HG03432 (cell line): Measurements from ENCODE around the gene INHBB.
A peak's percentile ranks its signal among the peaks of the same experiment; 100 is the strongest.

Experiments used
- ATAC-seq: cut with Tn5 transposase; IDR thresholded peaks from one replicate; pipeline ENCODE4 v1.9.1; 2021; ENCODE audit warnings: mild to moderate bottlenecking, moderate library complexity; ENCODE audit not compliant: unreplicated experiment

INHBB gene

GRCh38 chr2:120336749-120337148, 9.2 kb upstream of the INHBB start:
- no peak for ATAC-seq

GRCh38 chr2:120338015-120338414, 7.9 kb upstream of the INHBB start:
- ATAC-seq, result no peak

GRCh38 chr2:120341977-120342376, 4.0 kb upstream of the INHBB start:
- no peak for ATAC-seq

GRCh38 chr2:120342446-120342845, 3.5 kb upstream of the INHBB start:
- ATAC-seq, result no peak

- peak; percentile 3 for ATAC-seq
Observed at GRCh38 chr2:120343100-120343432, 2.9 kb upstream of the INHBB start.

- peak; percentile 54 for ATAC-seq
Observed at GRCh38 chr2:120343433-120344105, 2.4 kb upstream of the INHBB start.

GRCh38 chr2:120344214-120344975, 1.5 kb upstream of the INHBB start:
- no peak for ATAC-seq

- no peak for ATAC-seq
Observed at GRCh38 chr2:120344976-120345581, 857 bp upstream of the INHBB start.

GRCh38 chr2:120345608-120346007, 328 bp upstream of the INHBB start:
- no peak for ATAC-seq

GRCh38 chr2:120346667-120347358, 877 bp downstream of the INHBB start:
- ATAC-seq, result no peak

- ATAC-seq, result no peak
Observed at GRCh38 chr2:120347396-120348060, 1.6 kb downstream of the INHBB start.

GRCh38 chr2:120348134-120348736, 2.3 kb downstream of the INHBB start:
- no peak for ATAC-seq

GRCh38 chr2:120348737-120349439, 3.0 kb downstream of the INHBB start:
- no peak for ATAC-seq

- no peak for ATAC-seq
Observed at GRCh38 chr2:120349440-120349921, 3.5 kb downstream of the INHBB start.

- no peak for ATAC-seq
Observed at GRCh38 chr2:120350080-120350479, 4.1 kb downstream of the INHBB start.

- no peak for ATAC-seq
Observed at GRCh38 chr2:120350801-120351320, 4.9 kb downstream of the INHBB start.

- no peak for ATAC-seq
Observed at GRCh38 chr2:120352696-120353590, 7.0 kb downstream of the INHBB start.

- ATAC-seq, result no peak
Observed at GRCh38 chr2:120353591-120353898, 7.6 kb downstream of the INHBB start.

GRCh38 chr2:120353931-120354330, 8.0 kb downstream of the INHBB start:
- no peak for ATAC-seq
